T47D (cell line): ENCODE data around the gene ZNF470.

Experiments used
- DNase-seq, 2 experiments: peaks; one replicate each; pipeline versions ENCODE4 v3.0.0 to v3.0.0-alpha.2; 2011 to 2012; ENCODE audit warnings: low read depth in 1 of 2, low spot score in 1 of 2
- JUND ChIP-seq: IDR thresholded peaks from 2 replicates; pipeline ENCODE4 v1.6.1; 2012; ENCODE audit warnings: low read depth
- in situ Hi-C: cut with HindIII; loops from 2 replicates; pipeline ENCODE4 v1.10.0; 2016; ENCODE audit warnings: low sequenced_read_pairs, low pct_unique_long_range_greater_than_20kb

Gene ZNF470

DNA sequence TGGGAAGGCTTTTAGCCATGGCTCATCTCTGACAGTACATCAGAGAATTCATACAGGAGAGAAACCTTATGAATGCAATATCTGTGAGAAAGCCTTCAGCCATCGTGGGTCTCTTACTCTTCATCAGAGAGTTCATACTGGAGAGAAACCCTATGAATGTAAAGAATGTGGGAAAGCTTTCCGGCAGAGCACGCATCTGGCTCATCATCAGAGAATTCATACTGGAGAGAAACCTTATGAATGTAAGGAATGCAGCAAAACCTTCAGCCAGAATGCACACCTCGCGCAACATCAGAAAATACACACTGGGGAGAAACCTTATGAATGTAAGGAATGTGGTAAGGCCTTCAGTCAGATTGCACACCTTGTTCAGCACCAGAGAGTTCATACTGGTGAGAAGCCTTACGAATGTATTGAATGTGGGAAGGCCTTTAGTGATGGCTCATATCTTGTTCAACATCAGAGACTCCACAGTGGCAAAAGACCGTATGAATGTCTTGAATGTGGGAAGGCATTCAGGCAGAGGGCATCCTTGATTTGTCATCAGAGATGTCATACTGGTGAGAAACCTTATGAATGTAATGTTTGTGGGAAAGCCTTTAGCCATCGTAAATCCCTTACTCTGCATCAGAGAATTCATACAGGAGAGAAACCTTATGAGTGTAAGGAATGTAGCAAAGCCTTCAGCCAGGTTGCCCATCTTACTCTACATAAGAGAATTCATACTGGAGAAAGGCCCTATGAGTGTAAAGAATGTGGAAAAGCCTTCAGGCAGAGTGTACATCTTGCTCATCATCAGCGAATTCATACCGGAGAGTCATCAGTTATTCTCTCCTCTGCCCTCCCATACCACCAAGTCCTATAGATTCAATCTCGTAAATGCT is 10.7 kb downstream of the ZNF470 start:
- in situ Hi-C loops = no loop called here
- DNase-seq = no peak

DNA sequence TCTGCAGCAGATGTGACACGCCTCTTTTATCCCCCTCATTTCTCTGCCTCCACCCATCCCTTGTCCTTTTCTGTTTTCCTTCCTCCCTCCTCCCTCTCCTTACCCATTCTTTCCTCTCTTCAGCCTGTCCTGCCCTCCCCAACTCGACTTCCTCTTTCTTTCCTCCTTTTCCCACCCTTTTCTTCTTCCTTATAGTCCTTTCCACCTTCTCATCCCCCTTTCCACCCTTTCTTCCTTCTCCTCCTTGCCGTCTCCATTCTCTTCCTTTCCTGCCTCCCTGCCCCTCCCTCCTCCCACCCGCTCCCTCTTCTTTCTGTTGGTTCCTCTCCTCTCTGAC is 27.1 kb downstream of the ZNF470 start:
- DNase-seq = no peak
- no peak for TF ChIP-seq JUND
- in situ Hi-C loops = no loop called here

More for the DNA sequence above, 10.7 kb downstream of the ZNF470 start:
- no peak for TF ChIP-seq JUND

DNA sequence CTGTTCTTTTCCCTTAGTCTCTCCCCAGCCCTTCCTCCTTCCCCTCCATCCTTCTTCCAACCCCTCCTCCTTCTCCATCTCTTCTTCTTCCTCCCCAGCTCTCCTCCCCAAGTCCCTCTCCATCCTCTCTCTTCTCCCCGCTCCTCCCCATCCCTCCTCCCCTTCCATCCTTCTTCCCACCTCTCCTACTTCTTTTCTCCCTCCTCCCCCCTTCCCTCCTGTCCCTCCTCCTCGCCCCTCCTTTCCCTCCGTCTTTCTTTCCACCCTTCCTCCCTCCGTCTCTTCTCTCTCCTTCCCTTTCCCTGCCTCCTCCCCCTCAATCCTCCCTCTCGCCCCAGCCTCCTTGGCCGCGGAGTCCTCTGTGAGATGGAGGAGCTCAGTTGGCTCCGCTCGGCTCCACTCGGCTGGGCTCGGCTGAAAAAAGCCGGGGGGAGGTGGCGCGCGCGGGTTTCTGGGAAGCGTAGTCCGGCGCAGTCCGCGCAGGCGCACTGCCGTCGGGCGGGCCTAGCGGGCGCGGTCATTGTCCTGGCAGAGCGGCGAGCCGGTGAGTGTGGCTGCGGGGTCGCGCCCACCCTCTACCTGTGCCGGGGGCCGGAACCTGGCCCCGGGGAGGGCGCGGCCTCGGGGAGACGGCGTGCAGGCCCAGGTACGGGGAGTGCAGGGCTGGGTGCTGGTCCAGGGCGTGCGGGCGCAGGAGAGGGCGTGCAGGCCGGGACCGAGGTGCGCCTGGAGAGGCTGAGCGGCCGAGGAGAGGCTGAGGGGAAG is 27.7 kb downstream of the ZNF470 start, which contains the start of gene ZNF71:
Gene ZNF71, plus strand, starts transcription at position 520 of the 765 bp plus-strand sequence. CDS start 6,257 bp downstream, outside the sequence.
- in situ Hi-C loops = no loop called here
- no peak for TF ChIP-seq JUND
- DNase-seq = peak; percentile 86 to 87

DNA sequence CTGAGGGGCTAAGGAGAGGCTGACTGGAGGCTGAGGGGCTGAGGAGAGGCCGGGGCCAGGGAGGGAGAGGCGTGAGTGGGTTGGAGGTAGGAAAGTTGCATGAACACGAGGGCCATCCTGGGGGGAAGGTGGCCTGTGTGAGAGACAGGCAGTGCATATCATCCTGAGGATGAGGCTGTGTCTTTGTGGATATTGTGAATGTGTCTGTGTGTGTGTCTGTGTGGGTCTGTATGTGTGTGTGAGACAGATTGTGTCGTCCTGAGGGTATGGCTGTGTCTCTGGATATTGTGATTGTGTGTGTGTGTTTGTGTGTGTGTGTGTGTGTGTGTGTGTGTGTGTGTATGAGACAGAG is 28.3 kb downstream of the ZNF470 start:
- TF ChIP-seq JUND = no peak
- in situ Hi-C loops = no loop called here
- DNase-seq = peak in 1 of 2 experiments; percentile 5

DNA sequence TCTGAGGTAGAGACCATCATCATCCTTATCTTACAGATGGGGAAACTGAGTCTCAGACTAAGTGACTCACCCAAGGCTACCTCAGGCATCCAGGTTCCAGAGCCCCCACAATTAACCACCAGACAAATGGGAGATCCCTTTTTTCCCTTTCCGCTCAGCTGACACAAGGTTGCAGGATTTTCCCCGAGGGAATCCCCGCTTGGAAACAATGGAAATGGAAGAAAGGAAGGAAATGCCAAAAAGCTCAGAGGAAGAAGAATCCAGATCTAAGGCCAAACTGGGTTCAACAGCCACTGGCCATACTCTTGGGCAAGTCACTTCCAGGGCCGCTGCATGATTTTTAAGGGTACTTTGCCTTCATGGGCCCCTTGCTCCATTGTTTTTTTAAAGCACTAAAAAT is 29.4 kb downstream of the ZNF470 start:
- no peak for DNase-seq
- no peak for TF ChIP-seq JUND
- in situ Hi-C loops = no loop called here

DNA sequence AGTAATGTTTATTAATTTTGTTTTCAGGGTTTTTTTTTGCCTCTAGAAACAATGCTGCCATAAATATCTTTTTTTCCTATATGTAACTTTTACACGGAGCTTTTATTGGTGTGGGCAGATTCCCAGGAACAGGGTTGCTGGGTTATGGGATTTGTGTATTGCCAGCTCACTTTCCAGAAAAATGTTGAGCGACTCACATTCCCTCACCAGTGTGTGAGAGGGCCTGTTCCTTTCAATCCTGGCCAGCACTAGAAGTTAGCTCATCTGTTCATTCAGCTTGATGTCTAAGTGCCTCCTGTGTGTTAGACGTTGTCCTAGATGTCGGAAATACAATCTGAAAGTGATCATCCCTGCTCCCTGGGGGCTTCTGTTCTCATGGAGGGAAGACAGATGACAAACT is 30.4 kb downstream of the ZNF470 start:
- TF ChIP-seq JUND = no peak
- no peak for DNase-seq
- in situ Hi-C loops = no loop called here

DNA sequence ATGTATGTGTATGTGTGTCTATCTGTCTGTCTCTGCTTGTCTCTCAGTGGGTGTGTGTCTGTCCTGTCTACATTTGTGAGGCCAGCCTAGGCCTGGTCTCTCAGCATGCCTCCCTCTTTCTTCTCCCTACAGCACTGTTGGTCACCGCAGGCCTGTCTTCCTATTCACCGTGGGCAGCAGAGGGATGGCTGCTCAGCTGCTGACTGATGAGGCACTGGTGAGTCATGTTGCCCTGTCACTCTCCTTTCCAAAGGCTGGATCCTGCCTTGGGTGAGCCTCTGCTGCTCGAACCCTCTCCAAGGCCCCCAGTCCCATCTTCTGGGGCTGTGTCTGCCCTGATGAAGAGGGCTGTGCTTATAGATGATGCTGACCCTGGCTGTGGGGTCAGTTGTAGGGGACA is 34.1 kb downstream of the ZNF470 start:
- in situ Hi-C loops = no loop called here
- no peak for TF ChIP-seq JUND
- no peak for DNase-seq

DNA sequence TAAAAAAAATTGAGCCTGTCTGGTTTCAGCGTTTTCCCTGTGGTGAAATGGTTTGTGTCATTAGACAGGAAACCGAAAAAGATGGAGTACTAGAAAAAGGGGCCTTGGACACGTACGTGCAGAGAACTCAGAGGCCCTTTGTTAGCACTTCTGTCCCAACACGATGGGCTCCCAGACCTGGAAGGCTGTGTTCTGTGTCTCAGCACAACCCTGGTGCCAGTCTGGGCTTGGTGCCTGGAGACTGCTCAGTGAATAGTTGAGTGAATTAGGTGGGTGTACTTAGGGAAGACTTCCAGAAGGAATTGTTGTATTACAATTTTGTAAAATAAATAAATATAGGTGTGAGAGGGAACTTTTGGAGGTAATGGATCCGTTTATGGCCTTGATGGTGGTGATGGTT is 36.6 kb downstream of the ZNF470 start:
- no peak for TF ChIP-seq JUND
- no peak for DNase-seq
- in situ Hi-C loops = no loop called here

DNA sequence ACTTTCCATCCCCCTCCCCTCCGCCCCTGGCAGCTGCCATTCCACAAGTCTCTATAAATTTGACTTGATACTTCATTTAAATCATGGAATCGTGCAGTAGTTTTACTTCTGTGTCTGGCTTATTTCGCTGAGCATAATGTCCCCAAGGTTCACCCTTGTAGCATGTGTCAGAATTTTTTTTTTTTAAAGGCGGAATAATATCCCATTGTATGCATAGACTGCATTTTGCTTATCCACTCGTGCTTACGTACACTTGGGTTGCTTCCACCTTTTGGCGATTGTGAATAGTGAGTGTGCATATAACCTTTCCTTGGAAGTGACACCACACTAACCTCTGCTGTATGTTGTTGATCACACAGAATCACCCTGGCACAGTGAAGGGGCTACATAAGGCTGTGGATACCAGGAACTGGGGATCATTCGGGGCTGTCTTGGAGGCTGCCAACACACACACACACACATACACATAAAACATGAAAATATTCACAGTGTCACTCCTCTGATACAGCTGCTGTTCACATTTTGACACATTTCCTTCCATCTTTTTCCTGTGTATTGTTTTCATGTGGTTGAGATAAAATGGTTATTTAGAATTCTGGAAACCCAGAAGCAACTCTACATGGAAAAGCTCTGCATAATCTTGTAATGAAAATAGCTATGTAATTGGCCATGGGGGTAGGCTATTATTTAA is 41.2 kb downstream of the ZNF470 start:
- no peak for TF ChIP-seq JUND
- in situ Hi-C loops = no loop called here
- no peak for DNase-seq

DNA sequence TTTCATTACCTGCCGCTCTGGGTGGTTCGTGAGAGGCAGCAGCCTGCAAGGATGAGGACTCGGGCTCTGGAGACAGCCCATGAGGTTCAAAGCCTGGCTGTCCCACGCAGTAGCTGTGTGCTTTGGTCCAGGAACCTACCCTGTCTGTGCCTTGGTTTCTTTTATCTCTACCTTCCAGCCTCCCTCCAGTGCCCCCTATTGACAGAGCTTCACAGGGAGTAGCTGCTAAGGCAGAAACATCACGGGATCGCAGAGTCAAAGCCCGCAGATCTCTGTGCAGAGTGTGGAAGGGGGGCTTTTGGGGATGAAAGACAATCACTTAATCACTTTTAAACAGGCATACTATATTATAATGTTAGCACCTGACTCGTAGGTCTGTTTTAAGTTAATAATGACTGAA is 44.0 kb downstream of the ZNF470 start:
- DNase-seq = no peak
- in situ Hi-C loops = no loop called here
- no peak for TF ChIP-seq JUND

DNA sequence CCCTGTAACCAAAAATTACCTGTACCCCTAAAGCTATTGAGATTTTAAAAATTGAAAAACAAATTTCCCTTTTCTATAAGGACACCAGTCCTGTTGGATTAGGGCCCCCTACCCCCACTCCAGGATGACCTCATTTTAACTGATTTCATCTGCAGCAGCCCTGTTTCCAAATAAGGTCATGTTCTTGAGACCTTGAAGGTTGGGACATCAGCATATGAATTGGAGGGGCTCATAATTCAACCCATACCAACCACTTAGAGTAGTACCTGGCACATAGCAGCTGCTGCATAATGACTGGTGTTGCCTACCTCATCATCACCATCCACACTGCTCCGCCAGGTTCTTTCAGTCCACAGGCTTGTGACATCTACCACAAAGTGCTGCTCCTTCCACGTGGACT is 45.5 kb downstream of the ZNF470 start:
- no peak for DNase-seq
- TF ChIP-seq JUND = no peak
- in situ Hi-C loops = no loop called here

DNA sequence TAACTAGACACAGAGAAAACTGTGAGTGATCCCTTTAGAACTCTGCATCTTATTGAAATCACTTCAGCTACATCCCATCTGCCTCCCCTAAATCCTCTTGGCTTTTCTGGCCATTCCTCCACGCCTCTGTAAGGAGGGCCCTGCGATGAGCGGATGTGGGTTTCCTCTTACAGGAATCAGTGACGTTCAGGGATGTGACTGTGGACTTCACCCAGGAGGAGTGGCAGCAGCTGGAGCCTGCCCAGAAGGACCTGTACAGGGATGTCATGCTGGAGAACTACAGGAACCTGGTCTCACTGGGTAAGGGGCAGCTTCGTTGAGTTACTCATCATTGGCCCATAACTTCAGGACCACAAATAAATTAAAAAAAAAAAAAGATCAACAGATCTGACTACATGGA is 46.4 kb downstream of the ZNF470 start:
- no peak for TF ChIP-seq JUND
- DNase-seq = no peak
- in situ Hi-C loops = no loop called here

DNA sequence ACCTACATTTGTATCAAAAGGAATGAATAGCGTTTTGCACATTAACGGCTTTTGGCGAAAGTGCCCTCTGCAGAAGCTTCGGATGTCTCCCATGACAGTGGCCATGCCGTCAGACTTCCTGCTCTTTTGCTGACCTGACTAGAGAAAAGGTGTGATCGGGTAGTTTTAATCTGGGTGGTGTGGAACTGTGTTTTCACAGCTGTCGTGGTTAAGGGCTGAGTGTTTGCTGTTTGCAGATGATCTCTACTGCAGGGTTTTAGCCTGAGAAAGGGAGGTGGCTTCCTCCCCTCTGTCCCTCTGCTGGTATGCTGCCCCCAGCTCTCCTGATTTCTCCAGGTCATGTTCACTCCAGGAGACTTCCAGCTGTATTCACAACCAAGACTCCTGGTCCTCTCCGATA is 50.3 kb downstream of the ZNF470 start:
- in situ Hi-C loops = no loop called here
- no peak for DNase-seq
- TF ChIP-seq JUND = no peak
